NCI-H524 treated with DMSO at 0.1 percent for 48 hours (cell line): Measurements from ENCODE around the gene ATP8B4.
"Not testable (repeated sequence)": the region's sequence is repeated elsewhere in the genome, so short reads cannot be mapped to it uniquely, and the experiment has no call there.

Experiments used
- DNase-seq: peaks from one replicate; lab custom pipeline; 2025; lab: John Stamatoyannopoulos, UW

The ATP8B4 gene

DNA sequence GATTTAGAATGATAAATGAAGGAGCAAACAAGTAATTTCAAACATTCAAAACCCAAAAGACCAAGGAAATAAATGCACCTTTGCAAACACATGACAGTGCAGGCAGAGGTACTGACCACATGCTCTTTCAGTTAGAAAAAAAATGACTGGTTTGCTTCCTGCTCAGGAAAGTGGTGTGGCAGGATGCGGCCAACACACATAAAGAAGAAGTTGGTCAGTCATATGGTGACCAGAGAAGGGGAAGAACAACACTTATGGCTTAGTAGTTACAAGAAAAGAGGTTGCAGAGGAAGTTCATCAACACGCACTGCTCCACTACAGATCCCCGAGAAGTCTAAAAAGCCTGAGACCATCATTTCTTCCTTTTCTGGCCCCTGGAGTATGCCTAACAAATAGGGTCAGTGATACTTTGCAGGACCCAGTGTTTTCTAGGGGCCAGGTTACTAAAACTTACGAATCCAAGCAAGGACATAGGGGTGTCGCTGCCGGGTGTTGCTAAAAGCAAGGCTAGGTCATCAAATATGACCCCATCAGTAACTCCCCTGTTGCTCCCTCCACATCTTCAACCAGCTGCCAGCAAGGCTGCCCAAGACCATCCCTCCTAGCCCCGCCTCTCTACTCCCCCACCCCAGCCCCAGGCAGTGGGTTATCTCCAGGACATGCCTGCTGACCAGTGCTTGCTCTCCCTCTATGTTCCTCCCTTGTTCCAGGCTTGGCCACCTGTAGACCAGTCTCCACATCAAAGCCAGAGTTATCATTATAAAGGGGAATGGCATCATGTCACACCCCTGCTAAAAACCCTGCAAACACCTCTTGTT lies 11.2 kb downstream of the ATP8B4 start:
- DNase-seq = no peak

- DNase-seq = no peak
These were observed 11.9 kb downstream of the ATP8B4 start for GRCh38 chr15:50107157-50107556.

GRCh38 chr15:50106457-50106856 lies 12.6 kb downstream of the ATP8B4 start:
- DNase-seq = no peak

GRCh38 chr15:50100486-50100885 lies 18.5 kb downstream of the ATP8B4 start:
- no peak for DNase-seq

- no peak for DNase-seq
These were observed 20.5 kb downstream of the ATP8B4 start for GRCh38 chr15:50098545-50098944.

GRCh38 chr15:50095938-50096821 lies 22.9 kb downstream of the ATP8B4 start:
- DNase-seq = no peak

- not testable (repeated sequence) for DNase-seq
These were observed 29.6 kb downstream of the ATP8B4 start for GRCh38 chr15:50089386-50089785.

DNA sequence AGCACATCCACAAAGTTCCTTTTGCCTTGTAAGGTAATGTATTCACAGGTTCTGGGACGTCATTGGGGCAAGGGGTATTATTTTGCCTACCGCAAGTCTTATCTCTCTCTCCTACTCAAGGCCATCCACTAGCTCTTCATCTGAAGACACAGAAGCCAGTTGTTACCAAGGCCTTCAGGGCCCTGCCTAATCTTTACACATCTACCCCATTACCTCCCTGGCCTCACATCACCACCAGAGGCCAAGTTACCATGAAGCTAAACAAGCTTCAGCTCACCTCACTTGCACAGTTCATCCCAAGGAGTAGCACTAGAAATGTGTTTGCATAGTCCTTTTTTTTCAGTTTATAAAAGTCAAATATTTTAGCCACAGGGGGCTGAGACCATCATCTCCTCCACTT lies 34.1 kb downstream of the ATP8B4 start:
- no peak for DNase-seq

GRCh38 chr15:50083424-50084025 lies 35.5 kb downstream of the ATP8B4 start:
- no peak for DNase-seq

GRCh38 chr15:50082066-50082465 lies 37.0 kb downstream of the ATP8B4 start:
- DNase-seq = no peak

DNA sequence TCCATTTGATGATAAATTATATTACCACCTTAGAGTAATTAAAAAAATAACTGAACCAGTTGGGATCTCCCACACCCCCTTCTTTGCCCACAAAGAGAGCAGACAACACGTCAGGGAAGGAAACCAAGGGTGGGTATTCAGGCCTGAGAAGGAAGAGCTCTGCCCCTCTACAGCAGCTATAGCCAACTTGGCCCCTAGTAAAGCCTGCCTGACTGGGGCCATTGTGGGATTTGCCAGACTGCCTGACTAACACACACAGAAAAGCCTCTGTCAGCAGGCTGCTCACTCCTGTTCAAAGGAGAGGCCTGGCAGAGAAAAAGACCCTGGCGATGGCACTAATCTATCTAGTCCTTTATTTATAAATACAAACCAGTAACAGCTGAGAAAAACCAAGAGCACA lies 41.4 kb downstream of the ATP8B4 start:
- no peak for DNase-seq

DNA sequence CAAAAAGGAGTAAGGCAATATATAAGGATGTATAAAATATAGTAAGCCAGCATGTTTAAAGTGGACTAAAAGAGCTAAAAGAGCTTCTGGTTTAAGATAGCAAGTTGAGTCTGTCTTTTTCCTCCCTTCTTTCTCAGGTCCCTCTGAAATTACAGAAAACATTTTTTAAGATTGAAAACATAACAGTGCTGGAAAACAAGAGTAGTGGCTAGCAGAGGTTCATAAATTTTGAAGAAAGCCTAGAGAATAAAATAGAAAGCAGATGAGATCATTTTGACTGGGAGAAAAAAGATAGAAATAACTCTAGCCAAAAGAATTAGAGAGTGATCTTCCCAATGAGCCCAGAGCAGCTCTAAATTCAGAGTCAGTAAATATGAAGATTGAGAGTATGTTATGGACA lies 41.9 kb downstream of the ATP8B4 start:
- no peak for DNase-seq

DNA sequence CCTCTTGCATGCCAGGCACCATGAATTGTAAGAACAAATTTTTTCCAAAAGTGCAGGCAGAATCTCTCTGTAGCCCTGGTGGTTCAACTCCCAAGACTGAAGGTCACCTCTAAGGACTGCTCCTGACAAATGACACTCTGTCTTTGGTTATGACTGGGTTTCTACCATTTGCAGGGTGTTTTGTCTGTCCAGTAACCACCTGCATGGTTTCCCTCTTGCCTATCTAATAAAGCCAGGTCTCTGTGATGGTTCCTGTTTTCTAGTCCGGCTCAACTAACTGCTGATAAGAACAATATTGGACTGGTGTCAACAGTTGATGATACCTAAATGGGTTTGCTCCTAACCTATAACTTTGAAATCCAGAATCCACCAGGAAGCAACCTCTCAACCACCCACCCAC lies 43.7 kb downstream of the ATP8B4 start:
- no peak for DNase-seq

DNA sequence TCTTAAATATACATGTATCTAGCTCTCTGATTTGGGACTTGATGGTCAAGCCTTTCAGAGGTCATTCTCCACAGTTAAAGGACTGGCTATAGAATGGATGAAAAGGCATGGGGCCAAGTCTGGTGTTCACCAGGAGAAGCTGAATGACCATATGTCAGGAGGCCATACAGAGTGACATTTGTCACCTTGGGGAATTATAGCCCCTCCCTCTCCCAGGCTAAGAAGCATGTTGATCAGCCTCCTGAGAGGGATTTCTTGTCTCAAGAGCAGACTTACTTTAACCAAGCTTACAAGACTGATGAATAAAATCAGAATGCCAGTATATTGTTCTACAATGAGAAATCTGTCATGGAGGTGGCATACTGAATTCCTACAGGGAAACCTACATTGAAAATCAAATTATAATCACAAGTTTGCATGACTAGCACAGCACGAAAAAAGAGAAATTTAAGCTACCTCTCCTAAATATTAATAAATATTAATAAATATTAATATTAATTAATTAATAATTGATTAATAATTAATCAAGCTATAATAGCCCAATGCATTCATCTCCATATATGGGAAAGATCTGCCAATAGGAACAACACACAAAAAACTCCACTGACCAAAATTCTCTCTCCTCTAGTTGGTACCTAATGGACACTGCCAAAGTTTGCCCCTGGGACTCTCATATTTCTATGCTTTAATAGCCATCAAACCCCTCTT lies 47.3 kb downstream of the ATP8B4 start:
- peak; percentile 81 for DNase-seq

GRCh38 chr15:50068016-50068415 lies 51.0 kb downstream of the ATP8B4 start:
- no peak for DNase-seq

DNA sequence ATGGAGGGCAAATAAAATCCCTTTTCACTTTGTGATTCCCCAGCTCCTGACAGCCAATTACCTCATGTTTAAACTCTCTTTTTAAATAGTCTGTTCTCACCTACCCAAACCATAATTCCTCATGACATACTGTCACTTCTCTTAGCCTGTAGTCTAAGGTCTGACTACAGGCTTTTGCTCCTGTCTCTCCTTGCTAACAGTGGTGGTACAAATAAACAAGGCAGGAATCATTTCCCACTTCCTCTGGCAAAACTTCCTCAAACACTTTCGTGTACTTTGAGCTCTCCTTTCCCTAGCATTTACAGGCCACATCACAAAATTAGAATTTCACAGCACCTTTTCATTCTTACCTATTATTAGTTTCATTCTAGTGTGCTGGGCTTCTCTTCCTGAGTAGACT lies 51.8 kb downstream of the ATP8B4 start:
- no peak for DNase-seq

DNA sequence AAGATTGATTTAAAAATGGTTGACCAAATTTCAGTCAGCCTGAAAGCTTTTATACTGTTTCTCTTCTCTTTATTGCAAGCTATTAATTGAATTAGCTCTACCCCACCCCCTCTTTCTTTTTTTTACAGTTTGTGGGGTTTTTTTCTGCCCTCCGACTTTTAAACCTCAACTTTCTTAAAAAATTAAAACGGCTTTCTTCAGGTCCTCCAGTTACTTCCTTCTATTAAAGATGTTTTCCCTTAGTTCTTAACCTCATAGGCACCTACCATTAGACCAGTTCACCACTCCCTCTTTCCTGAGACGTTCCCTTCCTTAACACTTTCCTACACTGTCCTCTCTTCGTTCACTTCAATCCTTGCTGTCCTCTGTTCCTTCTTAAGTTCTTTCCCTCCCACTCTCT lies 52.4 kb downstream of the ATP8B4 start:
- no peak for DNase-seq

DNA sequence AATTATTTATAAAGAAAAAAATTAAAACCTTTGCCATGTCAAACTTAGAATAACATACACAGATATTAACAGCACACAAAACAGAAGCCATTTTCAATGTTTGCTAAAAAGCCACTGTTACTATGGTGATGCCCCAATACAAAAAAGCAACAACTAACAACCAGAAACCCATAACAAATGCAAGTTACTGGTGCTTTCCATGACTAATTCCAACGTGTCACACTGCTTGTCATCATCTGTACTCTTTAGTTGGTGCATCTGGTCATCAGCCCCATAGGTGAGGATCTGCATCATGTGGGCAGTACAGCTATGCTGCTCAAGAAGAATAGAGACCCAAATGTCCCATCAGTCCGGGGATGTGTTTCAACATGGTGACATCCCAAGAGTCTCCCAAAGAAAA lies 52.8 kb downstream of the ATP8B4 start:
- DNase-seq = no peak

DNA sequence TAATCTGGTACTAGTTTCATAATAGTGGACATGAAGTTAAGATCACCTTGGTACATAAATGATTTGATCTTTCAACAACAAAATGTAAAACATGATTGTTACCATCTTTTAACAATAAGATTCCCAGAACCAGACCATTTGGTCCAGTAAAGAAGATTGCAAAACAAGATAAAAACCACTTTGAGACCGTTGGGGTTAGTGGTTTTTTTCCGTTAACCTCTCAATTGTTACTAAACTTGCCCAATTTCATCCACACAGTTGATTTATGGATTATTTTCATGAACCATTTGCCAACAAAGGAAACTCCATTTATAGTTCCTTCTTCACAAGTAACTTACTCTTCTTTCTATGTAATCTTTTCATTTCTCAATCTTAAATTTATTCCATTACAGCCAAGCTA lies 53.8 kb downstream of the ATP8B4 start:
- no peak for DNase-seq

GRCh38 chr15:50064673-50065072 lies 54.4 kb downstream of the ATP8B4 start:
- DNase-seq = no peak

GRCh38 chr15:50063226-50063625 lies 55.8 kb downstream of the ATP8B4 start:
- no peak for DNase-seq

DNA sequence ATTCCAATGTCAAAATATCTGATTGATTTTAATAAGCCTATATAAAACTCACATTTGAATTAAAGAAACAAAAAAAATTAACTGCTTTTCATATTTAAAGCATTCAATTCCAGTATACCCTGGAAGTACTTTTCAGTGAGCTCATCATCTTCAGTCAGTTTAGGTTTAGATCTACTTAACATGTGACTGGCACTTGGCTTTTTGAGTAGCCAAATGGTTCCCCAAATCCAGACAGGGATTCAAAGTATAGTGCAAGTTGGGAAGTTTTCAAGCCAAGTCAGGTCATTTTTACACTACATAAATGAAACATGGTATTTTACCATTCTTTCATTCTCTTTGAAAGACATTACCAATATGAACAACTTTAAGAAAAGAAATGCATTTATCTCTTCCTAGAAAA lies 57.5 kb downstream of the ATP8B4 start:
- DNase-seq = no peak
